OCI-LY7 (cell line): ENCODE data around the gene CENPV.

Source experiments
- CTCF ChIP-seq: fragments of 200-600 bp; sonication (generic); conservative IDR thresholded peaks from 2 replicates; pipeline ENCODE4 v1.5.1; 2014; ENCODE audit warnings: mild to moderate bottlenecking, antibody characterized with exemption, low read length, moderate library complexity, mixed read lengths
- EZH2phosphoT487 ChIP-seq: fragments of 200-600 bp; sonication (generic); IDR thresholded peaks from 2 replicates; pipeline ENCODE4 v1.6.1; 2018; ENCODE audit warnings: low read depth, borderline replicate concordance, mild to moderate bottlenecking, mixed run types, antibody characterized with exemption, low read length, moderate library complexity, mixed read lengths

GRCh38 chr17:16301963-16302855 lies 51.1 kb downstream of the CENPV start:
- TF ChIP-seq CTCF (no peak), EZH2phosphoT487 (no peak)
